Esophagus muscularis mucosa (tissue), 4 donors: ENCODE measurements around the gene NDUFA6. TPM values are rescaled to one million over a fixed set of nuclear protein-coding genes. Genes with fewer than 3 reads are reported as not detected.

ENCODE experiments used
- DNase-seq: peaks from one replicate; pipeline ENCODE4 v3.0.0-alpha.2; 2017; ENCODE audit errors: extremely low spot score
- H3K27ac ChIP-seq, 4 donors: fragments of 200-600 bp; sonication (generic); replicated peaks in 1 of 4; 1 replicate in 3 of 4; 2 replicates in 1 of 4; pipeline ENCODE4 v1.5.1; 2016 to 2019; ENCODE audit warnings: mild to moderate bottlenecking in 1 of 4
- H3K27me3 ChIP-seq, 4 donors: fragments of 200-600 bp; sonication (generic); one replicate each; pipeline versions ENCODE4 v1.5.1 to v1.6.0; 2016 to 2019
- H3K36me3 ChIP-seq, 4 donors: fragments of 200-600 bp; sonication (generic); one replicate each; pipeline ENCODE4 v1.5.1; 2016 to 2019
- H3K4me1 ChIP-seq, 4 donors: fragments of 200-600 bp; sonication (generic); one replicate each; pipeline ENCODE4 v1.5.1; 2016 to 2019
- H3K4me3 ChIP-seq, 4 donors: fragments of 200-600 bp; sonication (generic); 1 replicate in 2 of 4; 2 replicates in 2 of 4; pipeline ENCODE4 v1.5.1; 2016 to 2019; ENCODE audit warnings: mild to moderate bottlenecking in 4 of 4, moderate library complexity in 1 of 4
- H3K9me3 ChIP-seq, 4 donors: fragments of 200-600 bp; sonication (generic); 1 replicate in 3 of 4; 2 replicates in 1 of 4; pipeline ENCODE4 v1.5.1; 2016 to 2019
- CTCF ChIP-seq, 3 experiments: fragments of 200-600 bp in 2 of 3; fragments of 450-650 bp in 1 of 3; sonication (generic) in 2 of 3; IDR thresholded peaks; one replicate each; pipeline ENCODE4 v1.5.1; 2017 to 2019; ENCODE audit warnings: antibody characterized with exemption in 3 of 3, mild to moderate bottlenecking in 2 of 3, moderate library complexity in 1 of 3
- EP300 ChIP-seq: sonication (generic); formaldehyde crosslinking; IDR thresholded peaks from one replicate; pipeline ENCODE4 v1.6.1; 2017; ENCODE audit warnings: antibody characterized with exemption
- POLR2A ChIP-seq: fragments of 450-650 bp; IDR thresholded peaks from one replicate; pipeline ENCODE4 v1.6.1; 2017; ENCODE audit warnings: antibody characterized with exemption, moderate library complexity, mild to moderate bottlenecking, low read depth
- POLR2AphosphoS5 ChIP-seq, 2 donors: sonication (generic); formaldehyde crosslinking; IDR thresholded peaks; one replicate each; pipeline ENCODE4 v1.6.1; 2017; ENCODE audit warnings: antibody characterized with exemption in 2 of 2
- WGBS: methylation state at CpG from one replicate; pipeline ENCODE4 v1.1.5; 2018; 5-methylcytosine and 5-hydroxymethylcytosine counted together
- intact Hi-C: fragments of 100-400 bp; cut with DNase I; formaldehyde crosslinking; loops from one replicate; pipeline ENCODE4 v1.15.1; 2023
- small RNA-seq, 3 donors: library from RNA; depleted of rRNA; stranded (forward); fragments of <200 nt; gene quantifications; one replicate each; pipeline ENCODE3, GENCODE V24; 2016
- total RNA-seq, 4 donors: library from RNA; depleted of rRNA; stranded (reverse); fragments of >200 nt; gene quantifications; one replicate each; pipeline versions ENCODE4 v1.1.0 to v1.2.1, GENCODE V29; 2016

Gene NDUFA6
- total RNA-seq, 4 donors from 2014 or later, result 54.0 to 90.9 (median 75.8) TPM

GRCh38 chr22:42052765-42053164, 37.8 kb downstream of the NDUFA6 start:
- Histone ChIP-seq H3K4me3 (no peak overlapping the region), H3K9me3 (peaks cover 0 to 6% (median 0%) of the 10 kb centered on the region in 4 donors), H3K4me1 (no peaks in the 10 kb centered on the region), H3K36me3 (no peaks in the 10 kb centered on the region), H3K27me3 (no peaks in the 10 kb centered on the region), H3K27ac (no peak overlapping the region)
- intact Hi-C loops, result no loop called here
- TF ChIP-seq CTCF (IDR thresholded peaks at IDR 0.05) (no peak), POLR2AphosphoS5 (IDR thresholded peaks at IDR 0.05) (no peak), EP300 (no peak), POLR2A (no peak)
- DNase-seq, result no peak
- WGBS, result 89% methylated on average over 3 of the region's 3 CpGs

GRCh38 chr22:42050641-42051180, 39.9 kb downstream of the NDUFA6 start:
- Histone ChIP-seq H3K27me3 (no peaks in the 10 kb centered on the region), H3K4me3 (no peak overlapping the region), H3K27ac (no peak overlapping the region), H3K4me1 (no peaks in the 10 kb centered on the region), H3K36me3 (no peaks in the 10 kb centered on the region), H3K9me3 (no peaks in the 10 kb centered on the region)
- intact Hi-C loops, result no loop called here
- TF ChIP-seq POLR2AphosphoS5 (IDR thresholded peaks at IDR 0.05) (no peak), POLR2A (no peak), EP300 (no peak), CTCF (IDR thresholded peaks at IDR 0.05) (no peak)
- no peak for DNase-seq
- WGBS, result 61% methylated on average over 2 of the region's 2 CpGs

- no peak for DNase-seq
- Histone ChIP-seq H3K27me3 (no peaks in the 10 kb centered on the region), H3K36me3 (peaks cover 0 to 8% (median 2%) of the 10 kb centered on the region in 4 donors), H3K9me3 (peaks cover 0 to 6% (median 0%) of the 10 kb centered on the region in 4 donors), H3K4me3 (no peak overlapping the region), H3K27ac (no peak overlapping the region), H3K4me1 (no peaks in the 10 kb centered on the region)
- intact Hi-C loops, result no loop called here
- no peak for TF ChIP-seq POLR2AphosphoS5 (IDR thresholded peaks at IDR 0.05)
- TF ChIP-seq CTCF (IDR thresholded peaks at IDR 0.05), result no peak
- no peak for TF ChIP-seq EP300
- no peak for TF ChIP-seq POLR2A
These were observed 48.8 kb downstream of the NDUFA6 start for GRCh38 chr22:42041784-42042183.

GRCh38 chr22:42039271-42039670, 51.3 kb downstream of the NDUFA6 start:
- no peak overlapping the region for H3K27ac ChIP-seq
- 95% methylated on average over 5 of the region's 5 CpGs for WGBS
- no peak overlapping the region for H3K4me3 ChIP-seq
- intact Hi-C loops, result no loop called here
- peaks cover 0 to 8% (median 2%) of the 10 kb centered on the region in 4 donors for H3K36me3 ChIP-seq
- DNase-seq, result no peak
- TF ChIP-seq EP300, result no peak
- no peak for TF ChIP-seq POLR2AphosphoS5 (IDR thresholded peaks at IDR 0.05)
- TF ChIP-seq POLR2A, result no peak
- no peak for TF ChIP-seq CTCF (IDR thresholded peaks at IDR 0.05)
- H3K4me1 ChIP-seq, result no peaks in the 10 kb centered on the region
- no peaks in the 10 kb centered on the region for H3K27me3 ChIP-seq
- H3K9me3 ChIP-seq, result peaks cover 0 to 6% (median 0%) of the 10 kb centered on the region in 4 donors

Small RNA genes within 50 kb of the gene (small RNA-seq; reads per million reads assigned to genes)
- 0 reads per million in 3 donors for gene SNORD13P1

Other genes with a start within 250 kb of the NDUFA6 start
- under 1 TPM in 1 of 4 donors, not detected in 3; 0.83 TPM for gene SHISA8, start 175.7 kb downstream of the NDUFA6 start, total RNA-seq
- under 1 TPM in 2 of 4 donors, not detected in 2; 0.17 to 0.33 TPM for gene TNFRSF13C, start 164.0 kb downstream of the NDUFA6 start, total RNA-seq
- gene CENPM, start 143.6 kb downstream of the NDUFA6 start, total RNA-seq, result not detected
- gene SEPTIN3, start 121.3 kb downstream of the NDUFA6 start, total RNA-seq, result under 1 TPM; under 0.01 to 0.50 (median 0.36) TPM
- gene WBP2NL, start 92.0 kb downstream of the NDUFA6 start, total RNA-seq, result 1 to 10 TPM in 1 of 4 donors, under 1 TPM in 2, not detected in 1; 0.33 to 1.0 (median 0.45) TPM
- gene NAGA, start 20.0 kb downstream of the NDUFA6 start, total RNA-seq, result 10 to 100 TPM; 26.2 to 40.9 (median 33.7) TPM
- 10 to 100 TPM; 16.6 to 34.6 (median 25.4) TPM for gene PHETA2, start 16.5 kb downstream of the NDUFA6 start, total RNA-seq
- gene SMDT1, start 11.1 kb downstream of the NDUFA6 start, total RNA-seq, result 10 to 100 TPM; 18.9 to 32.7 (median 22.1) TPM
- gene CYP2D6, start 40.0 kb upstream of the NDUFA6 start, total RNA-seq, result under 1 TPM in 2 of 4 donors, not detected in 2; 0.42 to 0.52 TPM
- gene TCF20, start 179.9 kb upstream of the NDUFA6 start, total RNA-seq, result 10 to 100 TPM; 24.9 to 48.2 (median 38.4) TPM